GM12878 (cell line): ENCODE measurements around the gene RFFL. TPM values are rescaled to one million over a fixed set of nuclear protein-coding genes. Genes with fewer than 3 reads are reported as not detected.

Source experiments
- ATAC-seq: fragments of 200-7000 bp; cut with Tn5 transposase; 3 replicates; pipeline ENCODE4 v1.9.1; 2020; ENCODE audit warnings: mild to moderate bottlenecking, moderate library complexity
- BruUV-seq: library from RNA; stranded (reverse); fragments of 400-500 nt; replicated peaks from 2 replicates; lab custom pipeline; 2021; lab: Mats Ljungman, UMichigan
- CTCF ChIA-PET: fragments of 300-600 bp; sonication (Branson Sonifier 250); formaldehyde crosslinking; extraction: SDS; loops from one replicate; lab custom pipeline; 2021; ENCODE audit warnings: inconsistent platforms; lab: Yijun Ruan, JAX
- POLR2A ChIA-PET: fragments of 350-600 bp; formaldehyde crosslinking; extraction: SDS; loops from one replicate; lab custom pipeline; 2021; ENCODE audit warnings: inconsistent platforms; lab: Charles Lee
- RAD21 ChIA-PET: fragments of 300-600 bp; sonication (Branson Sonifier 250); formaldehyde crosslinking; loops from one replicate; lab custom pipeline; 2023; ENCODE audit warnings: antibody characterized with exemption; ENCODE audit not compliant: unreplicated experiment; lab: Charles Lee
- SMC1A ChIA-PET: fragments of 300-600 bp; sonication (Branson Sonifier 250); formaldehyde crosslinking; loops from one replicate; lab custom pipeline; 2023; ENCODE audit not compliant: unreplicated experiment, uncharacterized antibody; lab: Charles Lee
- DNase-seq: peaks from one replicate; pipeline ENCODE4 v3.0.0-alpha.2; 2011; ENCODE audit warnings: low read depth, low spot score
- FAIRE-seq: peaks from 3 replicates; lab custom pipeline; 2011; peaks lifted over from hg19 to GRCh38; lab: Jason Lieb, UNC
- H2AFZ ChIP-seq: 2 replicates; pipeline ENCODE4 v1.6.0; 2011; ENCODE audit warnings: low read depth, low read length, control low read depth; ENCODE audit not compliant: control insufficient read depth
- H3K27ac ChIP-seq: 2 replicates; pipeline ENCODE4 v1.5.1; 2011; ENCODE audit warnings: control low read depth; ENCODE audit not compliant: control insufficient read depth, insufficient read depth
- H3K27me3 ChIP-seq, 2 experiments: replicated peaks in 1 of 2; 2 replicates each; pipeline versions ENCODE4 v1.6.0 to v1.6.1; 2011; ENCODE audit warnings: low read length in 1 of 2; ENCODE audit not compliant: control insufficient read depth in 2 of 2, insufficient read depth in 2 of 2
- H3K36me3 ChIP-seq, 2 experiments: 2 replicates each; pipeline ENCODE4 v1.5.1; 2011; ENCODE audit warnings: low read length in 1 of 2; ENCODE audit not compliant: control insufficient read depth in 2 of 2, insufficient read depth in 2 of 2
- H3K4me1 ChIP-seq: 2 replicates; pipeline ENCODE4 v1.6.1; 2011; ENCODE audit warnings: mild to moderate bottlenecking, low read length, moderate library complexity, mixed read lengths; ENCODE audit not compliant: control insufficient read depth, insufficient read depth
- H3K4me2 ChIP-seq: 2 replicates; pipeline ENCODE4 v1.6.0; 2011; ENCODE audit warnings: control low read depth; ENCODE audit not compliant: control insufficient read depth, insufficient read depth
- H3K4me3 ChIP-seq: fragments of 200-600 bp; sonication (generic); 2 replicates; pipeline ENCODE4 v1.5.1; 2016
- H3K79me2 ChIP-seq: 2 replicates; pipeline ENCODE4 v1.6.0; 2011; ENCODE audit warnings: low read length; ENCODE audit not compliant: control insufficient read depth, insufficient read depth
- H3K9ac ChIP-seq: 2 replicates; pipeline ENCODE4 v1.8.0; 2011; ENCODE audit warnings: low read length, control low read depth, mixed read lengths; ENCODE audit not compliant: control insufficient read depth, insufficient read depth
- H3K9me3 ChIP-seq: replicated peaks from 3 replicates; pipeline ENCODE4 v1.5.1; 2011; ENCODE audit warnings: mild to moderate bottlenecking, low read length; ENCODE audit not compliant: control insufficient read depth, insufficient read depth
- H4K20me1 ChIP-seq: 2 replicates; pipeline ENCODE4 v1.6.0; 2011; ENCODE audit not compliant: control insufficient read depth, insufficient read depth
- BRCA1 ChIP-seq: IDR thresholded peaks from 2 replicates; pipeline ENCODE4 v1.6.1; 2011; ENCODE audit warnings: low read depth, low read length, improper control_type of control experiment
- CBX5 ChIP-seq: sonication (generic); IDR thresholded peaks from 2 replicates; pipeline ENCODE4 v1.6.1; 2016; ENCODE audit warnings: low read depth, moderate library complexity, mild to moderate bottlenecking, inconsistent platforms
- JUNB ChIP-seq: IDR thresholded peaks from 2 replicates; pipeline ENCODE4 v1.6.1; 2016; ENCODE audit warnings: antibody characterized with exemption, mild to moderate bottlenecking
- KAT2A ChIP-seq: conservative IDR thresholded peaks from 2 replicates; pipeline ENCODE4 v1.6.1; 2011; ENCODE audit warnings: low read depth, low read length; ENCODE audit not compliant: control insufficient read depth
- MYB ChIP-seq: fragments of 150-350 bp; IDR thresholded peaks from 2 replicates; pipeline ENCODE4 v1.6.1; 2014; ENCODE audit warnings: mild to moderate bottlenecking, low read depth, low read length, borderline replicate concordance
- NRF1 ChIP-seq: conservative IDR thresholded peaks from 2 replicates; pipeline ENCODE4 v1.6.1; 2011; ENCODE audit warnings: mild to moderate bottlenecking, low read depth, low read length, improper control_type of control experiment
- TBL1XR1 ChIP-seq: IDR thresholded peaks from 2 replicates; pipeline ENCODE4 v1.6.1; 2012; ENCODE audit warnings: low read depth, low read length, improper control_type of control experiment
- WGBS: methylation state at CpG from one replicate; pipeline ENCODE4 v1.1.6; 2016; ENCODE audit warnings: low lambda C conversion rate; ENCODE audit not compliant: insufficient replicate concordance, insufficient coverage; ENCODE audit errors: missing lambda C conversion rate; 5-methylcytosine and 5-hydroxymethylcytosine counted together
- in situ Hi-C: fragments of 300-500 bp; cut with MboI; formaldehyde crosslinking; loops from 9 replicates; pipeline ENCODE4 v1.14.3; 2018; ENCODE audit warnings: mixed read lengths
- intact Hi-C: fragments of 100-400 bp; cut with micrococcal nuclease; formaldehyde crosslinking; loops from one replicate; pipeline ENCODE4 v1.14.2; 2022; ENCODE audit not compliant: unreplicated experiment
- polyA plus RNA-seq, 11 experiments: library from polyadenylated mRNA; depleted of rRNA in 4 of 11; unstranded in 6 of 11; stranded (reverse) in 5 of 11; fragments of >200 nt; fragmentation: Nextera tagmentation in 4 of 11; fragmentation: Illumina TruSeq in 1 of 11; extraction: Ambion mirVana in 4 of 11; extraction: Trizol in 1 of 11; gene quantifications; 1 replicate in 1 of 11; 2 replicates in 10 of 11; pipeline versions ENCODE4 v1.2.1 to v1.2.3, GENCODE V29; 2011 to 2016; ENCODE audit warnings: inconsistent platforms in 2 of 11, missing spikeins in 2 of 11, low read depth in 1 of 11
- total RNA-seq, 4 experiments: library from RNA; depleted of rRNA in 3 of 4; stranded (reverse); fragments of >200 nt in 3 of 4; fragmentation: Illumina TruSeq in 1 of 4; extraction: Trizol in 1 of 4; gene quantifications; 2 replicates each; pipeline versions ENCODE4 v1.2.1 to v1.2.3, GENCODE V29; 2013 to 2021
- TF ChIP-seq, protein P1 (sequence below): IDR thresholded peaks from 2 replicates; pipeline ENCODE4 v1.6.1; 2012; ENCODE audit warnings: mild to moderate bottlenecking, low read depth, low read length

The RFFL gene
- total and polyA plus RNA-seq, 10 of the 15 experiments (the other 5 are each of a cell fraction or from before 2014, with no cell fraction given) = 4.7 to 56.1 (median 26.9) TPM

DNA sequence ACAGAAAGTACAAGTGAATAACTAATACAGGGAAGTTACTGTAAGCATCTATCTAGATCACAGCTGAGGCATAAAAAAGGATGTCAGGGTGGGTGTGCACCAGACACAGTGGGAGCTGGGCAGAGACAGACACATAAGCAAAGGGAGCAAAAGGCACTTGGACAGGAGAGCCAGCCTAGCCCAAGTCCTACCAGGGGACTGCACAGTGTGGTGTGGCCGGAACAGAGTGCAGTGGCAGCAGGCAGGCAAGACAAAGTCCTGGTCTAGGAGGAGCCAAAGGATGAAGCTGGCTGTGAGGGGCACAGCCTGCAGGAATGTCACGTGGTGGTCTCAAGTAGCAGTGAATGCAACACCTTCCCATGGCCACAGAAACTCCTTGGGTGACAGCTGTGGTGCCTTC lies 34.3 kb upstream of the RFFL start:
- in situ Hi-C loops = no loop called here
- BruUV-seq = no TSS peak
- TF ChIP-seq TBL1XR1 (no peak), MYB (no peak)

DNA sequence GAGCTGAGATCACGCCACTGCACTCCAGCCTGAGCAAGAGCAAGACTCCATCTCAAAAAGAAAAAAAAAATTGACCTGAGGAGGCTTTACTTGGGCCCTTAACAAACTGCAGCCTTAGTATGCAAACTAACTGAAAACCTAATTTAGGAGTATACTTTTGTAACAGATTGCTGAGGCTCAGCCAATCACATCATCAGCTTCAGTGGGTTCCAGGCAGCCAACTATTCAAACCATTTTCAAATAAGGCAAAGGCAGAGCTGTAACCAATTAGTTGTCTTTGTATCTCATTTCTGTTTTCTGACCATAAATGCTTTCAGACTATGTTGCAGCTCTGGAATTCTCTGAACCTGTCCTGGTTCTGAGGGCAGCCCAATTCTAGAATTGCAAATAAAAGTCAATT lies 32.2 kb upstream of the RFFL start:
- no peak overlapping the region for H3K27ac ChIP-seq
- BruUV-seq = no TSS peak
- H3K36me3 ChIP-seq = peaks cover 6 to 12% of the 10 kb centered on the region in 2 experiments
- no peak overlapping the region for H3K9ac ChIP-seq
- H4K20me1 ChIP-seq = no peaks in the 10 kb centered on the region
- in situ Hi-C loops = no loop called here
- no peaks in the 10 kb centered on the region for H3K9me3 ChIP-seq
- FAIRE-seq = no peak
- POLR2A ChIA-PET = no interaction called here
- CTCF ChIA-PET = interaction anchor here (1.0 kb wide), 1 partner anchor 23 kb away, joined by 3 read pairs; no protein-coding TSS in a partner anchor
- ATAC-seq = no peak
- H3K79me2 ChIP-seq = no peaks in the 10 kb centered on the region
- 100% methylated on average over 1 of the region's 1 CpG for WGBS
- no peak overlapping the region for H2AFZ ChIP-seq
- no peak for DNase-seq
- H3K27me3 ChIP-seq = no peaks in the 10 kb centered on the region
- SMC1A ChIA-PET = interaction anchor here (0.7 kb wide), 1 partner anchor 87 kb away, joined by 3 read pairs; no protein-coding TSS in a partner anchor
- H3K4me2 ChIP-seq = no peak overlapping the region
- no peaks in the 10 kb centered on the region for H3K4me1 ChIP-seq
- no peak overlapping the region for H3K4me3 ChIP-seq
- intact Hi-C loops = no loop called here
- RAD21 ChIA-PET = interaction anchor here (0.6 kb wide), 1 partner anchor 100 kb away, joined by 6 read pairs; no protein-coding TSS in a partner anchor
- TF ChIP-seq JUNB = no peak
- no peak for TF ChIP-seq KAT2A
- TF ChIP-seq CBX5 = no peak
- TF ChIP-seq NRF1 = no peak
- TF ChIP-seq, protein P1, sequence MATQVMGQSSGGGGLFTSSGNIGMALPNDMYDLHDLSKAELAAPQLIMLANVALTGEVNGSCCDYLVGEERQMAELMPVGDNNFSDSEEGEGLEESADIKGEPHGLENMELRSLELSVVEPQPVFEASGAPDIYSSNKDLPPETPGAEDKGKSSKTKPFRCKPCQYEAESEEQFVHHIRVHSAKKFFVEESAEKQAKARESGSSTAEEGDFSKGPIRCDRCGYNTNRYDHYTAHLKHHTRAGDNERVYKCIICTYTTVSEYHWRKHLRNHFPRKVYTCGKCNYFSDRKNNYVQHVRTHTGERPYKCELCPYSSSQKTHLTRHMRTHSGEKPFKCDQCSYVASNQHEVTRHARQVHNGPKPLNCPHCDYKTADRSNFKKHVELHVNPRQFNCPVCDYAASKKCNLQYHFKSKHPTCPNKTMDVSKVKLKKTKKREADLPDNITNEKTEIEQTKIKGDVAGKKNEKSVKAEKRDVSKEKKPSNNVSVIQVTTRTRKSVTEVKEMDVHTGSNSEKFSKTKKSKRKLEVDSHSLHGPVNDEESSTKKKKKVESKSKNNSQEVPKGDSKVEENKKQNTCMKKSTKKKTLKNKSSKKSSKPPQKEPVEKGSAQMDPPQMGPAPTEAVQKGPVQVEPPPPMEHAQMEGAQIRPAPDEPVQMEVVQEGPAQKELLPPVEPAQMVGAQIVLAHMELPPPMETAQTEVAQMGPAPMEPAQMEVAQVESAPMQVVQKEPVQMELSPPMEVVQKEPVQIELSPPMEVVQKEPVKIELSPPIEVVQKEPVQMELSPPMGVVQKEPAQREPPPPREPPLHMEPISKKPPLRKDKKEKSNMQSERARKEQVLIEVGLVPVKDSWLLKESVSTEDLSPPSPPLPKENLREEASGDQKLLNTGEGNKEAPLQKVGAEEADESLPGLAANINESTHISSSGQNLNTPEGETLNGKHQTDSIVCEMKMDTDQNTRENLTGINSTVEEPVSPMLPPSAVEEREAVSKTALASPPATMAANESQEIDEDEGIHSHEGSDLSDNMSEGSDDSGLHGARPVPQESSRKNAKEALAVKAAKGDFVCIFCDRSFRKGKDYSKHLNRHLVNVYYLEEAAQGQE = no peak
- no peak for TF ChIP-seq BRCA1

More for the DNA sequence above, 34.3 kb upstream of the RFFL start:
- intact Hi-C loops = no loop called here
- Histone ChIP-seq H3K9ac (no peak overlapping the region), H3K36me3 (peaks cover 6 to 18% of the 10 kb centered on the region in 2 experiments), H3K4me1 (no peaks in the 10 kb centered on the region), H3K4me3 (no peak overlapping the region), H3K4me2 (no peak overlapping the region), H4K20me1 (no peaks in the 10 kb centered on the region), H3K9me3 (no peaks in the 10 kb centered on the region), H3K27ac (no peak overlapping the region), H3K27me3 (no peaks in the 10 kb centered on the region), H2AFZ (no peak overlapping the region), H3K79me2 (no peaks in the 10 kb centered on the region)
- FAIRE-seq (no peak), DNase-seq (no peak), ATAC-seq (no peak)
- POLR2A ChIA-PET = no interaction called here
- CTCF ChIA-PET = interaction anchor here (1.0 kb wide), 1 partner anchor 114 kb away, joined by 4 read pairs; no protein-coding TSS in a partner anchor
- SMC1A ChIA-PET = no interaction called here
- RAD21 ChIA-PET = no interaction called here
- 94% methylated on average over 2 of the region's 2 CpGs for WGBS
